Inflammatory macrophage (primary cell): ENCODE data around the gene PANK4.

Source experiments
- DNase-seq, 2 donors: peaks; one replicate each; pipeline ENCODE4 v3.0.0-alpha.2; 2020 to 2022

Gene PANK4

DNA sequence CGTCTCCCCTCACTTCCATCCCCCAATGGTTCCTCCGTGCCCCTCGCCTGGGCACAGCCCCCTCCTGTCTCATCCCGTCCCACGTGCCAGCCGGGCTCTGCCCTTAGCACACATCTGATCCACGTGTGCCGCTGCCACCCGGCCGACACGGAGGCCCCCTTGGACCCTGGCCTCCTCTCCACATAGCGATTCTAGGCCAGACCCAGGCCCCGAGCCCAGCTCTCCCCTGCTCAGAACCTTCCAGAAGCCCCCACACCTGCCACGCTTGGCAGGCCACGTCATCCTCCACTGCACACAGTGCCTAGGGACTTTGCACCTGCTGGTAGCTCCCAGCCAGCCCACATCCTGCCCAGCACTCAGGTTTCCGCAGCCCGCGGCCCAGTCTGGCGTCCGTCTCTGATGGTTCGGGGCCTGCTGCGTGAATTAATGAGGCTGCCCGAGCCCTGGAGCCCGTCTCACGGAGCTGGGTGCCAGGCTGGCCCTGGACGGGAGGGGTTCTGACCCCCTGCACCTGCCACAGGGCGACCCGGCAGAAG is 30.2 kb downstream of the PANK4 start:
- DNase-seq: no peak

DNA sequence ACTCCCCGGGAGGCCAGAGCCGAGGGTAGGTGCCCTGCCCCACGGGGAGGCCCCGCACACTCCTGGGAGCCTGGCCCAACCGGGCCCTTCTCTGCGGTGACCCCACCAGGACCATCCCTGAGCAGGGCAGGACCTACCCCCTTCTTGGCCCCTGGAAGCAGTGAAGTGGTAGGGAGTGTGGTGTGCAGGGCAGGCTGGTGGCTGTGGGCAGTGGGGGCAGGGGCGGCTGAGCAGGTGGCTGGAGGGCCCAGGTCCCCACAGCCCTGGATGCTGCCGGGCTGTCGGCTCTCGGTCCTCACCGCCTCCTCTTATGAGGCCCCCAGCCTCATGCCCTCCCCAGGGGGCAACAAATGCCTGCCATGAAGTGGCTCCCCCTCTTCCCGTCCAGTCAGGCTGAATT is 30.9 kb downstream of the PANK4 start:
- no peak for DNase-seq

DNA sequence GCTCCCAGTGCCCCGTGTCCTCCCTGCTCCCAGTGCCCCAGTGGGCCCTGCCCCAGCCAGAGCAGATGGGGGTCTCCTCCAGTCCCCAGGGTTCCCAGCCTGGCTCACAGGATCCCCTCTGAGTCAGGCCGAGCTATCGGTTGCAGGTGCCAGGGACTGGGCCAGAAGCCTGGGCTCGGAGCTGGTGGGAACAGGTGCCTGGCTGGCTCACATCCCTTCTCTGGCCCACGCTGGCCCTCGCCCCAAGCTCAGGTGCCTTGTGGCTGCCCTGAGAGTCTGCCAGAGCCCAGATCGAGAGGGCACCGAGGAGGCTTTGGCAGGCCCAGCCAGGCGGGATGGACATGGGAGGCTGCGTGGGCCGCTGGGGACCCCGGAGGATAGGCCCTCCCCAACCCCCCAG is 31.4 kb downstream of the PANK4 start:
- no peak for DNase-seq

DNA sequence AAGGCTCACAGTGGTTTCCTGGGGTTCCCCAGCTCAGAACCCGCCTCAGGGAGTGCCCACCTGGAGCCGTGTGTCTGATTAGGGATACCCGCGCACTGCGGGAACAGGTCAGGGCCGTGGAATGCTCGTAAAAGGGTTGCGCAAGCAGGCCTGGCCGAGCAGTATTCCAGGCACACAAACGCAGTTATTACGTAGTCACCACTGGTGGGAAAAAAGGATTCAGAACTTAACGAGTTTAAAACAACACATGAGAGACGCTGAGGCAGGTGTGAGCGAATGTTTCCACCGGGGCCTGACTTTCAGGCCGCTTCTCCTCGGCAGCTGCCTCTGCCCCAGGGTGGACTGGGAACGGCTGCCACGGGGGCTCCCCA is 32.1 kb downstream of the PANK4 start:
- no peak for DNase-seq

DNA sequence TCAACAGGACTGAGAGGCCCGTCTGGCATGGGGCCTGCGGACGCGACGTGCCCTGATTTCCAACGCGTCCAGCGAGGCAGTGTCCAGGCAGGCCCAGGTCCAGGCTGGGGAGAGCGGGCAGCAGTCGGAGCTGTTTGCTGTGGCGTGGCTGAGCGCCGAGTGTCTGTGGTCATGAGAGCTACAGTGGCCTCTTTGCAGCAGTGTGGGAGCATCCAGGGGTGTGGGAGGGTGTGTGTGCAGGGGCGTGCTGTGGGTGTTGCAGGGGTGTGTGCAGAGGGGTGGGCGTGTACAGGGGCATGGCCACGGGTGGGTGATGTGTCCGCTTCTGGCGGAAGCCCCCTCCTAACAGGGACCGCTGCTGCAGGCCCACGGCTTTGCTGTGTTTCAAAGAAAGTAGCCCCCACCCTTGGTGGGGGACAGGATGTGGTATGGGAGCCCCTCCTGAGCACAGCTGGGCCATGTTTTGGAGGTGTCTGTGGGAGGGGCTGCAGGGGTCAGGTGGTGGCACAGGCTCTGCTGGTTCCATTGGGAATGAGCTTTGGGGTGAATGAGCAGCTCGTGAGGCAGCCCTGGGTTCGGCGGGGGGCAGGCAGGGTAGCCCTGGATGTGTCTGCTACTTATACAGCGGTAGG is 32.6 kb downstream of the PANK4 start:
- DNase-seq: no peak

DNA sequence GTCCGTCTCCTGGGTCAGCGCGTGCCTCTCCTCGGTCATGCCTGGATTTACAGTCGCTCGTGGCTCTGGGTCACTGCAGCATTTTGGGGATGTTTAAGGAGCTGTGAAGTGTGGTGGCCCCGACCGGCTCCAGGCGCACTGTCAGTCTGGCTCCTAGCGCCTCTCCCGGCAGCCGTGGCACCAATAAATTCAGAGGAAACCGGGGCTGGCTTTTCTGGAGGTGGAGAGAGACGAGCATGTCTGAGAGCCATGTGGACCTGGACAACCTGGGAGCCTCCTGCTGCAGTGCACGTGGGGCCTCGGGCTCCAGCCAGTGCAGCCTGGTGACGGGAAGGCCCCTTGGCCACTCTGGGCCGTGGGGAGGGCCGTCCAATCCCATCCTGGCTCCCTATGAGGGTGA is 33.2 kb downstream of the PANK4 start:
- DNase-seq: no peak

DNA sequence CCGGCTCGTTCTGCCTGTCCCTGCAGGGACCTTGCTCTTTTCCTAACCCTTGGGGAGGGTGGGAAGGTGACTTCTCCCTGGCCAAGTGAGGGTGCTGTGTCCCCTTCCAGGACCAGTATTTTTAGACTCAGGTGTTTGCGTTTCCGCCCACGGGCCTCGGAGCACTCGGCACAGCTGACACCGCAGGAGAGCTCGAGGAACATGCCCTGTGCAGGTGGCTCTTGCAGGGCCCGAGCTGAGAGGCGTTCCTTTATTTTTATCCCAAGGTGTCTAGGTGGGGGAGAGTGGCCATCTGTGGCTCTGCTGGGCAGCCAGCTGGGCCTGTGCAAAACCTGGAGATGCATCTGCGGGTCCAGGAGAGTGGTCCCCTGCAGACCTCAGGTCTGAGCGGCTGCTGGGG is 34.3 kb downstream of the PANK4 start:
- no peak for DNase-seq

DNA sequence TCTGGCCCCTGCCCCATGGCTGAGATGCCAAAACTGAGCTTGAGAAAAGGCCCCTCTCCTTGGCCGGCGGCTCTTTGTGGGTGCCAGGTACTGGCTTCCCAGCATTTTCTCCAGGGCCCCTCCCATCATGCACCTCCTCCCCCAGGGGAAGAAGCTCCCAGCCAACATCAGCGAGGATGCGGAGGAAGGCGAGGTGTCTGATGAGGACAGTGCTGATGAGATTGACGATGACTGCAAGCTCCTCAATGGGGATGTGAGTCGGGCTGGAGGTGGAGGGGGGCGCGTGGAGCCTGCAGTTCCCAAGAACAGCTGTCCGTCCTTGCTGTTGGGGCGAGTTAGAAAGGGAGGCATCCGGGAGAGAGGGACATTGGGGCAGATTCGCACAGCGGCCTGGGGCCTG is 36.8 kb downstream of the PANK4 start:
- no peak for DNase-seq

DNA sequence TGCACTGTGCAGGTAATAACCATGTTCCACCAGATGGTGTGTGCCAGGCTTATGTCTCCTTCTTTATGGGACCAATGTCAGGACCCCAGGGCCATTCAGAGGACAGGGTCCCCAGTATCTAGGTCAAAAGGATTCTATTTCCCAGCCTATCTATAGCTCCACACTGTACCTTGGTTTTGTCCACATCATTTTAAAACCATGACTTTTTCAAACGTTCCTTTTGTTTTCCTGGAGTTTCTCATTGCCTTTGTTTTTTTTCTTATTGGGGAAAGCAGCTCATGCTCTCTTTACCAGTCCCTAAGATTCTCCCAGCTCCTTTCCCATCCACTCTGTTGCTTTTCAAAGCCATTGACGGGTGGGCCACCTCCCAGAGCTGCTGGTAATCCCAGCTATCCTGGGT is 37.7 kb downstream of the PANK4 start:
- no peak for DNase-seq

DNA sequence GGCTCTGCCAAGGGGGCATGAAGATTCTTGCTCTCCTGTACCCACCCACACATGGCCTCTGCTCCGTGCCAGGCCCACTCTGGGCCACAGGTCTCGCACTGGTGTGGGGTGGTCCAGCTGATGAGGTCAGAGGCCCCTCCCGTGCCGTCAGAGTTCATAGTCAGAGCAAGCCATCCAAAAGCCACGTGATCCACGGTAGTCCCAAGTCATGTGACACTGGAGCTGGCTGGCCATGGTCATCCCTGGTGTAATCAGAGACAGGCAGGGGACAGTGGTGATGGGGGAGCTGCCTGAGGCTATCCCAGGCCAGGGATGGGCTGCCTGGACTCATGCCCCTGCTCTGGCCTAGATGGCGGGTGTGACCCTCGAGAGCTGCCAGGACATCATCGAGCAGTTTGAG is 39.8 kb downstream of the PANK4 start:
- DNase-seq: no peak

DNA sequence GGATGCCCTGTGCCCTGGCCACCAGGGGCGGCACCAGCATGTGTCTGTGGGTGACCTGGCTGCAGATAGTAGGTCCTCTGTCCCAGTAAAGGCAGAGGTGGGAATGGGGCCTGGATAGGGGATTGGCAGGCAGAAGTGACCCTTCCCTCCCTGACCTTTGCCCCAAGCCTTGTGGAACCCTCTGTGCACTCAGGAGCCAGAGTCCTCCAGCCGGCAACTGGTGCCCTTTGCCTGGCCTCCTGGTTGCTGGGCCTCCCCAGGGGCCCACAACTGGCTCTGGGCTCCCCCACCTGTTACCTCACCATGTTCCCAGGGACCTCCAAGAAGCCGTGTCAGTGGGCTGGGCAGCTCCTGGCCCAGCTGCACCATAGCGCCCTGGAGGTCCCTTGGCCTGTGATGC is 40.4 kb downstream of the PANK4 start:
- DNase-seq: no peak

DNA sequence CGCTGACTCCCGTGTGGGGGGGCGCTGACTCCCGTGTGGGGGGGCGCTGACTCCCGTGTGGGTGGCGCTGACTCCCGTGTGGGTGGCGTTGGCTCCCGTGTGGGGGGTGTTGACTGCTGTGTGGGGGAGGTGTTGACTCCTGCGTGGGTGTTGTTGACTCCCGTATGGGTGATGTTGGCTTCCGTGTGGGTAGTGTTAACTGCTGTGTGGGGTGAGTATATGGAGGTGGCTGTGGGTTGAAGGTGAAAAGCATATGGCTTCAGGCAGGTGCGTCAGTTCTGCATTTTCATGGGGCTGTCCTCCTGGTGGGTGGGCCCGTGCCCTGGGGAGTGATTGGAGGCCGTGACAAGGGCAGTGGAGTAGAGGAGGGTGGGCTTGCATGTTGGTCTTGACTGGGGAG is 42.4 kb downstream of the PANK4 start:
- no peak for DNase-seq

DNA sequence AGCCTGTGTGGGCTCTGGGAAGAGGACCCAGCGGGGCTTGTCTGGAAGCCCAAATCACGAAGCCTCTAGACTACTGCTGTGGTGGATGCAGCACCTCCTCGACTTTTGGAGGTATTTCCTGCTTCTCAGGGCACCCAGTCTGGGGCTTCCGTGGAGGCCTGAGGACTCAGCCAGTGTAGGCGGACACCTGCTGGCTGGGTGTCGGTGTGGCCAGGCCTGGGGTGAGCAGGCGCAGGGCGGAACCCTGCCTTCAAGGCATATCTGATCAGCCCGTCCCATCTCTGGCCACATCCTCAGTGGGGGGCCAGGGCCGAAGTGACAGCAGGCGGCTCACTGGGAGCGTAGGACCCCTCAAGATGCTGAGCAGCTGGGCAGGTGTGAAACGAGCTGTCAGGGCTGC is 43.4 kb downstream of the PANK4 start:
- no peak for DNase-seq

DNA sequence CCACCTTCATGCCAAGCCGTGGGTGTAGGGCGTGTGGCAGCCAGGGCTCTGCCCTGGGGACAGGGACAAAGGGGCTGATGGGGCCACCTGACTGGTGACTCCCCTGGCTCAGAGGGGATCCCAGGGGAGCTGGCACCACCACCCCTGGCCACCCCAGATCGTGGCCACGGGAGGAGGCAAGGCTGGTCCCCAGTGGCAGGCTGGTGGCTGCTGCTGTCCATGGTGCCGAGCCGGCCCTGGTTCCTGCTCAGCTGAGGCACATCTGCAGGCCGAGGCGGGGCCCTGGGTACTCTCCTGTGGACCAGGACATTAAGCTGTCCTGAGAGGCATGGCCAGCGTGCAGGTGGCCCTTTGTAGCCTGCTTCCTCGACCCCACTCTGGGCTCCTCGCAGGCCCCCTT is 43.8 kb downstream of the PANK4 start:
- no peak for DNase-seq

DNA sequence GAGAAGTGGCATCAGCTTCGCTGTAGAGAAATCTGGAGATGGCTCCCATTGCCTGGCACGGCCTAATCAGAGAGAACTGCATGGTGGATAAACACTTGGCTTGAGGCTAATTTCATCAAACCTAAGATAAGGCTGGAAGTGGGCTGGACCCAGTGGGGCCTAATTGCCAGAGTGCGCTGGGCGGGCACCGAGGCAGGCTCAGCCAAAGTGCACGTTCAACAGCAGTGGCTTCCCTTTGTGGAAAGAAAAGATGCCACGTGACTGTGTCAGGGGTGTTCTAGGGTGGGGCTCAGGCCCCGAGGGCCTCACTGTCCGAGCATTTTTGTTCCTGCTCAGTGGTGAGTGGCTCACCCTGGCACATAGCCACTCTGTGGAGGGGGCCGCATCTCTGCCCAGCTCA is 44.5 kb downstream of the PANK4 start:
- DNase-seq: no peak

DNA sequence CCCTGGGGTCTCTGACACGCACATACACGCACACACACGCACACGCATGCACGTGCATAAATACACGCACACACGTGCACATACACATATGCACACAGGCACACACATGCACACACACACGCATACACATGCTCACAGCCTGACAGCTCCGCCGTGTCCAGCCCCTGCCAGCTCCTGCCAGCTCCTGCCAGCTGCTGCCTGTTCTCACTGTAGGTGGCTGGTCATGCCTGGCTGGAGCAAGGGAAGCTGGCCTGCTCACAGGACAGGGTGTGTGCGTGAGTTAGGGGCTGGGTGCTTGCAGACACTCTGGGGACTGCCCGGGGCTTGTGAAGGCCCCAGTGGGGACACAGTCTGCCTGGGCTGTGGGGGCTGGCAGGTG is 45.4 kb downstream of the PANK4 start:
- no peak for DNase-seq

DNA sequence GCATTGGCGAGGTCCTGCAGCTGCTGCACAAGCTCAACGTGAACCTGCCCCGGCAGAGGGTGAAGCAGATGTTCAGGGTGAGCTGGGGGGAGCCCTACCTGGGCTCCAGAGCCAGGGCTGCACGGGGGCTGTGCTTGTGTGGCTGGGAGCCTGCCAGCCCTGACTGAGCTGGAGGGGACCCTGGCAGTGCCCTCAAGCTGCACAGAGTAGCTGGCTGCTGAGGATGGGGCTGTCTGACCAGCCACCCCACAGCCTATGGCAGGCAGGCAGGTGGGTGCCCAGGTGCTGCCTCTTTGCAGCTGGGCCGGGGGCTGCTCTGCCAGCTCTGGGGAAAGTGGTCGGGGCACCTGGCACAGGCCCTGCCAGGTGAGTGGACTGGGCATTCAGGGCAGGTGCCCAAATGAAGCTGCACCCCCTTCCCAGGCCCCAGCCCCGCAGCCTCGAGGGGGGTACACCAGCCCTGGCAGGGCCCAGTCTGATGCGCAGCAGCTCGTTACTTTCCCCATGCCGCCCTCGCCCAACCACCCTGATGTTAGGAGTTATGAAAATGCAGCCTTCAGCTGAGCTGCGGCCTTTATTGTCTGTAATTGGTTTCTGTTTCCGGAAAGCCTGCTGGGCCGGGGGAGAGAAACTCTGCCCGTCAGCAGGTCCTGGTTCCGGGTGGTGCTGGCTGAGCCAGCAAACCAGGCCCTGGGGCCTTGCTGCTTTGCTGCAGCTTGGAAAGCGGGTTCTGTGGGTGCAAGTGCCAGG is 46.0 kb downstream of the PANK4 start:
- DNase-seq: no peak

DNA sequence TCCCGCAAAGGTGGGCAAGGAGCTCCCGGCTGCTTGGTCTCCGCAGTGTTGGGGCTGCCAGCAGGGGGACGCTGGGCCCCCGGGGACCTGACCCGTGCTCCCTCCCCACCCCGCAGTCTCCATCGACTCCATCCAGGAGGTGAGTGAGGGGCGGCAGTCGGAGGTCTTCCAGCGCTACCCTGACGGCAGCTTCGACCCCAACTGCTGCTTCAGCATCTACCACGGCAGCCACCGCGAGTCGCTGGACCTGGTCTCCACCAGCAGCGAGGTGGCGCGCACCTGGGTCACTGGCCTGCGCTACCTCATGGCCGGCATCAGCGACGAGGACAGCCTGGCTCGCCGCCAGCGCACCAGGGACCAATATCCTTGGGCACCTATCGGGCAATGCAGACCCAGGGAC is 46.8 kb downstream of the PANK4 start:
- no peak for DNase-seq

DNA sequence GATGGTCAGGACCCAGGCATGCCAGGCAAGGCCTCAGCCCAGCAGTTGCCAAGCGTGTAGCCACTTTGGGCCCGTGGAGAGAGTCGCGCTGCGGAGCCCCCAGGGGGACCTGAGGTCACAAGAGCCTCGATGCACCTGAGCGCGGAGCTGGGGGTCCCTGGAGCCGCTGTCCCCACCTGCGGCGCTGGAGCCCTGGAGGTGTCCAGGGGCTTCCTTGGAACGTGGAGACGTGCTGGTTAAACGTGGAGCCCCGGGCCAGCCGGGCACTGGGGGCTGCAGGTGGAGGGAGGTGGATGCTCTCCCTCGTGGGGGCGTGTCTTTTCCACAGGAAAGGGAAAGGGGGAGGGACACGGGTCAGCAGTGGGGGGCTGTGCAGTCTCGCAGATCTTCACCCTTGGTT is 47.2 kb downstream of the PANK4 start:
- DNase-seq: no peak

DNA sequence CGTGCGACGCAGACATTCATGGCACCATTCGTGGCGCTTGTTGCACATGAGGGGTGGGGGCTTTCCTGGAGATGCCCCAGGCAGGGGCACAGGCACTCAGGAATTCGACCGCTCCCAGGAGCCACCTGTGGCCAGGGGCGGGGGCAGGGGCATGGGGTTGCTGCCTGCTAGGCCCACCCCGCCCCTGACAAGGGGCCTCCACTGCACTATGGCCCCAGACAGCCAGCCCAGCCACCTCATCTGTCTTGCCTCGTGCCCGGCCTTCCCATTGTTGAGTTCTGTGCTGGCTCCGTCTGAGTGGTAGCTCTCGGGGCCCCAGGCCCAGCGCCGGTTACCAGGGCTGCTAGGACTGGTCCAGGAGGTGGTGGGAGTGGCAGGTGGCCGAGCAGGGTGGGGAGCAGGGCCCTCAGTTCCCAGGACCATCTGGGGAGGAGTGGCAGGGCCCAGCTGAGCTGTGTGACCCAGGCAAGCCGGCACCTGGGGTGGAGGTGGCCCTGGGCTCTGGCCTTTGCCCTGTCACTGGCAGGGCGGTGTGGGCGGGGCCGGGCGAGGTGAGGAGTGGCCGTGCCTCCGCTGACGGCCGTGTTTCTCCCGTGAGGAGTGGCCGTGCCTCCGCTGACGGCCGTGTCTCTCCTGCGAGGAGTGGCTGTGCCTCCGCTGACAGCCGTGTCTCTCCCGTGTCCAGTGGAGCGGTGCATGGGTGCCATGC is 48.5 kb downstream of the PANK4 start:
- DNase-seq: no peak

DNA sequence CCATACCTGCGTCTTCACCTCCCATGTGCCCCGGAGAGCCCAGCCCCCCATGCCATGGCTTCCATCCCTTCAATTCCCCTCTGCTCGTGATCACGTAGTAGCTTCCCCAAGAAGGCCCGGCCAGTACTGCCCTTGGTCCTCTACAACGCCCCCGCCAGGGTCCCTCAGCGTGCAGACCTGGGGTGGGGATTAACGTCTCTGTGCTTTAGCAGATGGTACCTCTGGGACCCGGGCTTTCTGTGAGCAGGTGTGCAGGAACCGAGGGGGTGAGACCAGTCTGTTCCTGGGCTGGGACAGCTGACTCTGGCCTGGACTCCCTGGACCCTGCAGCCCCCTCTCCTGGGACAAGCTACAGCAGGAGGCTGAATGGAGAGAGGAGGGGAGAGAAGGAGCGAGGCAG is 49.1 kb downstream of the PANK4 start:
- DNase-seq: no peak

DNA sequence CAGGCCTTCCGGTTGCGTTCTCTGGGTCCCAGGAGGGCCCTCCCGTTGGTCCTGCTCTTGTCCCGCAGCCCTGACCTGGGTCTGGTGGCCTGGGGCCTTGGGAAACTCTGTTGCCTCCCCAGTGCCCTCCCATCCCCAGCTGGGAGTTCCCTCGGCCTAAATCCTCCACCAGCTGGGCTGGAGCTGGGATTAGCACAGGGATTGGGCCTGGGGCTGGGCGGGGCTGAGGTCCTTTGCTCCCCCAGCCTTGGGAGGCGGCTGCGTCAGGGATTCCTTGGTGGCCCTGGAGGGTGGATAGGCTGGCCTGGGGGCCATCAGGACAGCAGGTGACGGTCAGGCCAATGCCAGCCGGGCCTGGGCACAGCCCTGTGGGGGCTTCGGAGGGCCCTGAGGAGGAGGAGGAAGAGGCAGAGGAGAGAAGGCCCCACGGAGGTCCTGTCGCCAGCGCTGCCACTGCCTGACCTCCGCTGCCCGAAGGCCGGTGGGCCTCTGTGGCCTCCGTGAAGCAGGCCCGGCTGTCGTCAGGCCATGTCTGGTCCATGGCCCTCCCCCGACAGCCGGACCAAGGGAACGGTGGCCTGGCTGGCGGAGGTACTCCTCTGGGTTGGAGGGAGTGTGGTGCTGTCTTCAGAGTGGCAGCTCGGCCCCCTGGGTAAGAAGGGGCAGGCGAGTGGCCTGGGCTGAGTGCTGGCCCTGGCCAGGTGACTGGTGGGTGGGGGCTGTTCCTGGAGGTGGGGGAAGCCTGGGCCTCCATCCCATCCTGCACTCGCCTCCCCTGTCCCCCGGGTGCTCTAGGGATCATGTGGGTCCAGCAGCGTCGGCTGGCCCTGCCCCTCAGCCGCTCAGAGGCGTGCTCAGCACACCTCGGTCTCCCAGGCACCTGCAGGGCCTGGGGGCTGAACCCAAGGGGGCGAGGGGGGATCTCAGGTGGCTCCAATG is 50.1 kb downstream of the PANK4 start, which contains the start of gene PLCH2:
Gene PLCH2, plus strand, starts transcription at position 229 of the 939 bp plus-strand sequence. Its CDS starts 300 bp downstream, at position 529.
- DNase-seq: no peak

DNA sequence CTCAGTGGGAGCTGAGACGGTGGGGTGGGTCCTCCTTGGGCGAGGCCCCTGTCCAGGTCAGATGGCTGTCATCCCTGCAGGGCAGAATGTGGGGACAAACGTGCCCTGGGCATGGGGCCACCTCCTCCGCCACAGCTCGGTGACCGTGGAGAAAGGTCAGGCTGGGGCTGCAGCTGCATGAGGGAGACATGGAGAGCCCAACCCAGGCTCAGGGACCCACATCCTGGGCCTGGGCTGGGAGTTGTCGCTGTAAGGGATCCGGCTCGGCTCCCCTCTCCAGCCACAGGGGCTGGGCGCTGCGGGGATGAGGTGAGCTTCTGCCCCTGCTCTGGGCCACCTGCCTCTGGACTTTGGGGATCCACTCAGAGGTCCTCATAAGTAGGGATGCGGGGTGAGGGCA is 50.8 kb downstream of the PANK4 start:
- DNase-seq: no peak
